Activated CD8-positive, alpha-beta T cell treated with anti-CD3 and anti-CD28 coated beads for 36 hours (primary cell): Measurements from ENCODE around the gene NADSYN1. TPM values are rescaled to one million over a fixed set of nuclear protein-coding genes. Genes with fewer than 3 reads are reported as not detected.

Source experiments
- ATAC-seq: fragments of 200-7000 bp; cut with Tn5 transposase; one replicate; pipeline ENCODE4 v1.10.0; 2021; ENCODE audit warnings: mild to moderate bottlenecking, moderate library complexity
- CTCF ChIA-PET: fragments of 350-600 bp; sonication (Branson Sonifier 250); formaldehyde crosslinking; loops from one replicate; lab custom pipeline; 2021; ENCODE audit warnings: antibody characterized with exemption; lab: Charles Lee
- POLR2A ChIA-PET: fragments of 350-600 bp; sonication (Branson Sonifier 250); formaldehyde crosslinking; loops from one replicate; lab custom pipeline; 2021; ENCODE audit warnings: antibody characterized with exemption; lab: Charles Lee
- DNase-seq: peaks from one replicate; pipeline ENCODE4 v3.0.0-alpha.2; 2020
- H3K27ac Mint-ChIP-seq: one replicate; pipeline ENCODE4 v1.8.0; 2021; ENCODE audit warnings: mild to moderate bottlenecking, mixed read lengths
- H3K27me3 Mint-ChIP-seq: one replicate; pipeline ENCODE4 v1.8.0; 2021; ENCODE audit warnings: mixed read lengths
- H3K36me3 Mint-ChIP-seq: one replicate; pipeline ENCODE4 v1.8.0; 2021; ENCODE audit warnings: low read depth, mixed read lengths
- H3K4me1 Mint-ChIP-seq: one replicate; pipeline ENCODE4 v1.8.0; 2021; ENCODE audit warnings: low read depth, mixed read lengths
- H3K4me3 Mint-ChIP-seq: one replicate; pipeline ENCODE4 v1.8.0; 2021; ENCODE audit warnings: mild to moderate bottlenecking, moderate library complexity, mixed read lengths
- H3K9me3 Mint-ChIP-seq: one replicate; pipeline ENCODE4 v1.8.0; 2021; ENCODE audit warnings: mixed read lengths
- intact Hi-C: fragments of 100-400 bp; cut with micrococcal nuclease; formaldehyde crosslinking; loops from one replicate; pipeline ENCODE4 v1.10.0; 2022
- total RNA-seq, 2 experiments: library from RNA; stranded (reverse); gene quantifications; one replicate each; pipeline ENCODE4 v1.2.3, GENCODE V29; 2021
- TF ChIP-seq, protein P1 (sequence below): fragments of 200-600 bp; IDR thresholded peaks from one replicate; pipeline ENCODE4 v1.8.0; 2022; ENCODE audit warnings: antibody characterized with exemption, mild to moderate bottlenecking

NADSYN1 gene
- total RNA-seq, 2 experiments from 2014 or later = 115 to 117 TPM

DNA sequence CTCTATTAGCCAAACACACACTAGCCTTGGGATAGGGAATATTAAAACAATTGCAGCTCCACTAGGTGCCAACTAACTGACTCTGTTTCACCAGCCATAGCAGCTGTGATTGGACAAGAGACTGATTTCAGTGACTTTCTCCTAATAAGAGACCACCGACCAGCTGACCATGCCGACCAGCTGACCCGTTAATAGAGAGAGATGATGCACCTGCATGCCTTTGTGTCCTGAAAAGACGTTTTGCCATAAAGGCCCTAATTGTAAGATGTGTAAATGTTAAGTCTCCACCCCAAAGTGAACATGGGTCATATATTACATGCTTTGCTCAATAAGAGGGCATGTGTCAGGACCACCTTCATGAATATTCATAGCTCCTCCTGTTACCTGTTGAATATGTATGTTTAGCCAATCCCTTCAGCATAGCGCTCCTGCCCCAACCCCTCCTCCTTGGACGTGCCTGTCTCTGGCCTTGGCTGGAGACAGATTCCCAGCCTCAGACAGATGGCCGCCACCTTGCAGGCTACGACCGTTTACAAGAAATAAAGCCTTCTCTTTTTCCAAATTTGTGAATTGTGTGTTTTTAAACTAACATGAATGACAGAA is 1.3 kb upstream of the NADSYN1 start:
- peak overlapping the region; percentile 91 for H3K4me3 Mint-ChIP-seq
- H3K27ac Mint-ChIP-seq = peak overlapping the region; percentile 92
- no peaks in the 10 kb centered on the region for H3K9me3 Mint-ChIP-seq
- DNase-seq (peak; percentile 28), ATAC-seq (no peak)
- TF ChIP-seq, protein P1, sequence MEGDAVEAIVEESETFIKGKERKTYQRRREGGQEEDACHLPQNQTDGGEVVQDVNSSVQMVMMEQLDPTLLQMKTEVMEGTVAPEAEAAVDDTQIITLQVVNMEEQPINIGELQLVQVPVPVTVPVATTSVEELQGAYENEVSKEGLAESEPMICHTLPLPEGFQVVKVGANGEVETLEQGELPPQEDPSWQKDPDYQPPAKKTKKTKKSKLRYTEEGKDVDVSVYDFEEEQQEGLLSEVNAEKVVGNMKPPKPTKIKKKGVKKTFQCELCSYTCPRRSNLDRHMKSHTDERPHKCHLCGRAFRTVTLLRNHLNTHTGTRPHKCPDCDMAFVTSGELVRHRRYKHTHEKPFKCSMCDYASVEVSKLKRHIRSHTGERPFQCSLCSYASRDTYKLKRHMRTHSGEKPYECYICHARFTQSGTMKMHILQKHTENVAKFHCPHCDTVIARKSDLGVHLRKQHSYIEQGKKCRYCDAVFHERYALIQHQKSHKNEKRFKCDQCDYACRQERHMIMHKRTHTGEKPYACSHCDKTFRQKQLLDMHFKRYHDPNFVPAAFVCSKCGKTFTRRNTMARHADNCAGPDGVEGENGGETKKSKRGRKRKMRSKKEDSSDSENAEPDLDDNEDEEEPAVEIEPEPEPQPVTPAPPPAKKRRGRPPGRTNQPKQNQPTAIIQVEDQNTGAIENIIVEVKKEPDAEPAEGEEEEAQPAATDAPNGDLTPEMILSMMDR = no peak
- intact Hi-C loops = no loop called here
- peaks cover 64% of the 10 kb centered on the region for H3K36me3 Mint-ChIP-seq
- H3K27me3 Mint-ChIP-seq = no peaks in the 10 kb centered on the region
- H3K4me1 Mint-ChIP-seq = peaks cover 51% of the 10 kb centered on the region
- POLR2A ChIA-PET = interaction anchor here (1.6 kb wide), 1 partner anchor 17 kb away, joined by 3 read pairs; no protein-coding TSS in a partner anchor
- CTCF ChIA-PET = no interaction called here

DNA sequence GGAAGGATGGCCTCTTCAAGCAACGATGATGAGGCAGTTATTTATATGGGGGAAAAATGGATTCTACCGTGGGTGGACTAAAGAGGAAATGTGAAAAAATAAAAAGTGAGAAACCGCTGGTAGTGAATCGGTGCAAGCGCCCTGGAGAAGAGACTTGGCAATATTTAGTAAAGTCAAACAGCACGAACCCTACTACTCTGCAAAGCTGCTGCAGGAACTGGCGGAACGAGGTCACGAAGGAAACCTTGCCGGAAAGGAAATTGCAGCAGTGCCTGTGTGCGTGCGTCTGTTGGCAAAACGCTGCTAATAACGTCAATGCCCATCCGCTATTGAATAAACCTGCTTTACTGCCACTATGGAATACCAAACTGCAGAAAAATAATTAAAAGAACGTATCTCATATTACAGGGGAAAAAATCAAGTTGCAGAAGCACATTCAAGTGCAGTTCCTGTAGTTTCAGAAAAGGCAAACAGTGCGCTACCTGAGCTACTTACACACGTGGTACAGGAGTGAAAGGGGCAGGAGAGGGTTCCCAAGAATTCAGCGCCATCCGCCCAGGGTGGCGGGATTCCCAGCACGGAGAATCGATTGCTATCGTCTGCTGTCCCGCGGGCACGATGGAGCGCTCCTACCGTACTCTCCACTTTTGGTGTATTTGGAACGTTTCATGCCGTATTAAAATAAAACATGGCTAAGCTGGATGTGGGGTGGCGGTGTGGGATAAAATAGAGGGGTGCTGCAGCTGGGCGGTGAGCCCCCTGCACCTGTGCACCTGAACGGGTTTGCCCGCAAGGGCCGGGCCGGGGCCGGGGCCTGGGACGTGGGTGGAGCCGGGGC is 585 bp upstream of the NADSYN1 start:
- peaks cover 46% of the 10 kb centered on the region for H3K4me1 Mint-ChIP-seq
- ChIA-PET POLR2A (interaction anchor here (1.0 to 2.0 kb wide), 3 partner anchors 10 to 18 kb away, joined by 3 to 4 read pairs (median 4); no protein-coding TSS in a partner anchor), CTCF (interaction anchor here (1.0 kb wide), 1 partner anchor 33 kb away, joined by 3 read pairs; no protein-coding TSS in a partner anchor)
- ATAC-seq = peak; percentile 25
- peak overlapping the region; percentile 91 for H3K4me3 Mint-ChIP-seq
- TF ChIP-seq, protein P1 = no peak
- H3K36me3 Mint-ChIP-seq = peaks cover 62% of the 10 kb centered on the region
- peak overlapping the region; percentile 92 for H3K27ac Mint-ChIP-seq
- no peaks in the 10 kb centered on the region for H3K9me3 Mint-ChIP-seq
- DNase-seq = peak; percentile 75
- no peaks in the 10 kb centered on the region for H3K27me3 Mint-ChIP-seq
- intact Hi-C loops = no loop called here

DNA sequence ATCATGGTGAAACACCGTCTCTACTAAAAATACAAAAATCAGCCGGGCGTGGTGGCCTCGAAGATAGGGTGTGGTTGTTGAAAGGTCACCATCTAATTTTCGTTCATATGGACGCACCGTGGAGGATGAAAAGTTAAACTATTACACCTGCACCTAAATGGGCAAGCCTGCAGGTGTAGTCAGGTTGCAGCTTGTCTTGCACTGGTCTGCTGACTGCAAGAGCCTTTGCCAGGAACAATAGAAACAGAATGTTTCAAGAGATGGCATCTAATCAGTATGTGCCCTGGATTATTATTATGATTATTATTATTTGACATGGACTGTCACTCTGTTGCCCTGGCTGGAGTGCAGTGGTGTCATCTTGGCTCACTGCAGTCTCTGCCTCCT is 908 bp downstream of the NADSYN1 start:
- Mint-ChIP-seq H3K36me3 (peaks cover 60% of the 10 kb centered on the region), H3K4me1 (peaks cover 44% of the 10 kb centered on the region)
- CTCF ChIA-PET = interaction anchor here (0.8 kb wide), 1 partner anchor 109 kb away, joined by 3 read pairs; no protein-coding TSS in a partner anchor

DNA sequence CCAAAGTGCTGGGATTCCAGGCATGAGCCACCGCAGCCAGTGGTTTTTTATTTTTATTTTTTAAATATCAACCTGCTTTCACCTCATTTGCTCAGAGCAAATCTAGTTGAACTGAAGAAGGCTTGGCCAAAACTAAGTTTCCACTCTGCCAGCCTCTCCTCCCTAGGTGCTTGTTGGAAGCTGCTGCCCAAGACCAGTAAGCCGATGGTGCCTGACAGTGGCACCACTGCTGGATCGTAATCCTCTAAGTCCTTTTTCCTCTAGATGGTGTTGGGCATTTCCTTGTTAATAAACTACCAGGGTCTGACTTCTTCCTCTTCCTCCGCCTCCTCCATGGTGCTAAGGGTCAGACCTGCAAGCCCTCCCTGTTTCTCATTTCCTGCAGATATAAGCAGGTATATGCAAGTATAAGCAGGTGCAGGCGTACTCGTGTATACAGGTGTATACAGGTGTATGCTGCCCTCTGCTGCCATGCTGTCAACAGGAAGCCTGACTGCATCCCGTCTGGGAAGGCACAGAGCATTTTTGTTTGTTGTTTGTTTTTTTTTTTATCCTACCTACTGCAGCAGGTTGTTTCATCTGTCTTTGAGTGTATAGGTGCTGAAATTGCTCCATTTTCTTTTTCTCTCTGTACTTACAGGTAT is 1.6 kb downstream of the NADSYN1 start:
- H3K36me3 Mint-ChIP-seq = peaks cover 56% of the 10 kb centered on the region

More for the DNA sequence above, 908 bp downstream of the NADSYN1 start:
- intact Hi-C loops = no loop called here
- POLR2A ChIA-PET = interaction anchor here (2.0 kb wide), 1 partner anchor 16 kb away, joined by 4 read pairs; no protein-coding TSS in a partner anchor
- Mint-ChIP-seq H3K27ac (peak overlapping the region; percentile 81), H3K27me3 (no peaks in the 10 kb centered on the region), H3K9me3 (no peaks in the 10 kb centered on the region), H3K4me3 (peak overlapping the region; percentile 91)
- TF ChIP-seq, protein P1 = no peak
- ATAC-seq (no peak), DNase-seq (no peak)

More for the DNA sequence above, 1.6 kb downstream of the NADSYN1 start:
- CTCF ChIA-PET = interaction anchor here (0.8 kb wide), 1 partner anchor 109 kb away, joined by 3 read pairs; no protein-coding TSS in a partner anchor
- TF ChIP-seq, protein P1 = no peak
- Mint-ChIP-seq H3K27me3 (no peaks in the 10 kb centered on the region), H3K9me3 (no peaks in the 10 kb centered on the region), H3K4me1 (peaks cover 44% of the 10 kb centered on the region), H3K4me3 (peak overlapping the region; percentile 91), H3K27ac (peak overlapping the region; percentile 34)
- DNase-seq (peak; percentile 32), ATAC-seq (no peak)
- intact Hi-C loops = no loop called here
- POLR2A ChIA-PET = interaction anchor here (2.0 kb wide), 1 partner anchor 17 kb away, joined by 4 read pairs; no protein-coding TSS in a partner anchor
